H9 (cell line): ENCODE results near the gene SLC25A22. TPM values are rescaled to one million over a fixed set of nuclear protein-coding genes. Genes with fewer than 3 reads are reported as not detected.
A peak's percentile ranks its signal among the peaks of the same experiment; 100 is the strongest.

Source experiments
- DNase-seq: peaks from one replicate; pipeline ENCODE4 v3.0.0-alpha.2; 2017
- H2AFZ ChIP-seq: one replicate; pipeline ENCODE4 v1.6.1; 2013; ENCODE audit warnings: mild to moderate bottlenecking, low read length, control low read depth, moderate library complexity
- H2AK5ac ChIP-seq: 2 replicates; pipeline ENCODE4 v1.6.1; 2013; ENCODE audit warnings: low read length, control low read depth, mixed read lengths; ENCODE audit not compliant: insufficient read length
- H2BK120ac ChIP-seq: one replicate; pipeline ENCODE4 v1.6.1; 2013; ENCODE audit warnings: low read depth, mild to moderate bottlenecking, low read length, control low read depth, inconsistent platforms; ENCODE audit not compliant: poor library complexity, severe bottlenecking
- H2BK12ac ChIP-seq: 2 replicates; pipeline ENCODE4 v1.6.1; 2013; ENCODE audit warnings: low read length, control low read depth, mixed read lengths, low read depth; ENCODE audit not compliant: insufficient read length
- H2BK15ac ChIP-seq: 2 replicates; pipeline ENCODE4 v1.6.1; 2013; ENCODE audit warnings: low read depth, low read length, control low read depth
- H2BK20ac ChIP-seq: one replicate; pipeline ENCODE4 v1.6.1; 2013; ENCODE audit warnings: low read depth, mild to moderate bottlenecking, low read length, control low read depth, inconsistent platforms; ENCODE audit not compliant: poor library complexity, severe bottlenecking
- H2BK5ac ChIP-seq: 2 replicates; pipeline ENCODE4 v1.6.1; 2013; ENCODE audit warnings: low read length, control low read depth, mixed read lengths; ENCODE audit not compliant: insufficient read length
- H3K14ac ChIP-seq: 2 replicates; pipeline ENCODE4 v1.6.1; 2013; ENCODE audit warnings: low read length, control low read depth; ENCODE audit not compliant: insufficient read depth
- H3K18ac ChIP-seq: 2 replicates; pipeline ENCODE4 v1.6.1; 2013; ENCODE audit warnings: low read depth, mild to moderate bottlenecking, mixed read lengths, low read length, control low read depth; ENCODE audit not compliant: insufficient read length
- H3K23ac ChIP-seq: 2 replicates; pipeline ENCODE4 v1.6.1; 2013; ENCODE audit warnings: low read length, control low read depth, mixed read lengths, low read depth; ENCODE audit not compliant: insufficient read length
- H3K23me2 ChIP-seq: 2 replicates; pipeline ENCODE4 v1.6.1; 2013; ENCODE audit warnings: low read depth, mild to moderate bottlenecking, mixed read lengths, low read length, control low read depth; ENCODE audit not compliant: insufficient read length, poor library complexity, severe bottlenecking
- H3K27ac ChIP-seq: 2 replicates; pipeline ENCODE4 v1.5.1; 2013; ENCODE audit warnings: low read length, control low read depth, mixed read lengths, low read depth; ENCODE audit not compliant: insufficient read length
- H3K27me3 ChIP-seq: 2 replicates; pipeline ENCODE4 v1.6.1; 2013; ENCODE audit warnings: low read length, control low read depth, inconsistent platforms; ENCODE audit not compliant: insufficient read depth
- H3K4ac ChIP-seq: 2 replicates; pipeline ENCODE4 v1.6.1; 2013; ENCODE audit warnings: low read depth, mild to moderate bottlenecking, control low read depth, inconsistent platforms, low read length, moderate library complexity
- H3K4me1 ChIP-seq: 2 replicates; pipeline ENCODE4 v1.6.1; 2013; ENCODE audit warnings: low read length, control low read depth, inconsistent platforms; ENCODE audit not compliant: insufficient read depth
- H3K4me2 ChIP-seq: 2 replicates; pipeline ENCODE4 v1.6.1; 2013; ENCODE audit warnings: low read length, control low read depth, mixed read lengths; ENCODE audit not compliant: insufficient read length, insufficient read depth
- H3K56ac ChIP-seq: 2 replicates; pipeline ENCODE4 v1.6.1; 2013; ENCODE audit warnings: low read depth, mild to moderate bottlenecking, mixed read lengths, low read length, control low read depth; ENCODE audit not compliant: insufficient read length
- H3K79me1 ChIP-seq: 2 replicates; pipeline ENCODE4 v1.6.1; 2013; ENCODE audit warnings: low read depth, mild to moderate bottlenecking, moderate library complexity, low read length, control low read depth, inconsistent platforms; ENCODE audit not compliant: insufficient read depth, poor library complexity, severe bottlenecking
- H3K79me2 ChIP-seq: 2 replicates; pipeline ENCODE4 v1.6.1; 2013; ENCODE audit warnings: low read length, control low read depth, inconsistent platforms; ENCODE audit not compliant: insufficient read depth
- H3K9ac ChIP-seq: 2 replicates; pipeline ENCODE4 v1.6.1; 2013; ENCODE audit warnings: low read length, control low read depth, mixed read lengths; ENCODE audit not compliant: insufficient read length; ENCODE audit errors: extremely low read depth
- H3K9me3 ChIP-seq: one replicate; pipeline ENCODE4 v1.6.1; 2013; ENCODE audit warnings: low read depth, low read length, inconsistent platforms; ENCODE audit not compliant: control insufficient read depth
- H3T11ph ChIP-seq: one replicate; pipeline ENCODE4 v1.6.1; 2013; ENCODE audit warnings: mild to moderate bottlenecking, low read length, control low read depth, inconsistent platforms
- H4K20me1 ChIP-seq: one replicate; pipeline ENCODE4 v1.6.1; 2013; ENCODE audit not compliant: control insufficient read depth, insufficient read length, insufficient read depth
- H4K5ac ChIP-seq: 2 replicates; pipeline ENCODE4 v1.6.1; 2013; ENCODE audit warnings: low read depth, mild to moderate bottlenecking, mixed read lengths, low read length, control low read depth; ENCODE audit not compliant: insufficient read length
- H4K8ac ChIP-seq: replicated peaks from 2 replicates; pipeline ENCODE4 v1.6.1; 2013; ENCODE audit warnings: low read length, control low read depth, mixed read lengths, low read depth; ENCODE audit not compliant: insufficient read length
- H4K91ac ChIP-seq: 2 replicates; pipeline ENCODE4 v1.6.1; 2013; ENCODE audit warnings: low read depth, mild to moderate bottlenecking, moderate library complexity, mixed read lengths, low read length, control low read depth; ENCODE audit not compliant: insufficient read length
- H3K27ac Mint-ChIP-seq, 3 experiments: 2 replicates in 2 of 3; 3 replicates in 1 of 3; pipeline ENCODE4 v1.8.0; 2020 to 2021; ENCODE audit warnings: mixed read lengths in 3 of 3, mild to moderate bottlenecking in 1 of 3, moderate library complexity in 1 of 3
- H3K27me3 Mint-ChIP-seq: 2 replicates; pipeline ENCODE4 v1.8.0; 2021; ENCODE audit warnings: low read depth, mild to moderate bottlenecking, moderate library complexity, mixed read lengths
- H3K36me3 Mint-ChIP-seq, 3 experiments: 2 replicates in 2 of 3; 3 replicates in 1 of 3; pipeline ENCODE4 v1.8.0; 2020 to 2021; ENCODE audit warnings: low read depth in 3 of 3, mixed read lengths in 3 of 3; ENCODE audit not compliant: insufficient read depth in 1 of 3
- H3K4me1 Mint-ChIP-seq, 2 experiments: 2 replicates each; pipeline ENCODE4 v1.8.0; 2020; ENCODE audit warnings: mixed read lengths in 2 of 2
- H3K4me3 Mint-ChIP-seq, 2 experiments: 2 replicates in 1 of 2; 3 replicates in 1 of 2; pipeline ENCODE4 v1.8.0; 2020 to 2021; ENCODE audit warnings: mild to moderate bottlenecking in 2 of 2, mixed read lengths in 2 of 2, moderate library complexity in 1 of 2
- H3K9me3 Mint-ChIP-seq, 2 experiments: 2 replicates in 1 of 2; 3 replicates in 1 of 2; pipeline ENCODE4 v1.8.0; 2020; ENCODE audit warnings: mild to moderate bottlenecking in 2 of 2, mixed read lengths in 2 of 2, moderate library complexity in 1 of 2
- CTCF ChIP-seq: fragments of 200-600 bp; sonication (generic); conservative IDR thresholded peaks from 3 replicates; pipeline ENCODE4 v1.8.0; 2021; ENCODE audit warnings: antibody characterized with exemption, mild to moderate bottlenecking
- WGBS: extraction: QIAGEN DNeasy Blood & Tissue Kit; methylation state at CpG from one replicate; pipeline ENCODE4 v1.1.7; 2013; ENCODE audit warnings: missing lambda C conversion rate, low lambda C conversion rate, mixed read lengths; ENCODE audit not compliant: insufficient read length; ENCODE audit errors: extremely low coverage; 5-methylcytosine and 5-hydroxymethylcytosine counted together
- total RNA-seq: library from RNA; stranded (reverse); gene quantifications from 2 replicates; pipeline ENCODE4 v1.2.1, GENCODE V29; 2021

Gene SLC25A22
- total RNA-seq, 1 experiment from 2014 or later: 51.9 TPM

- H2BK20ac ChIP-seq: no peak overlapping the region
- peak overlapping the region; percentile 36 for H3K9ac ChIP-seq
- Mint-ChIP-seq H3K36me3 (peaks cover 0 to 15% (median 11%) of the 10 kb centered on the region in 3 experiments; a peak in 4 of 7 replicates), H3K4me3 (peak overlapping the region; percentile 75 to 87), H3K27ac (peak overlapping the region in 1 of 3 experiments; percentile 89; a peak in 2 of 7 replicates), H3K4me1 (peaks cover 8 to 18% of the 10 kb centered on the region in 2 experiments), H3K9me3 (no peaks in the 10 kb centered on the region), H3K27me3 (no peaks in the 10 kb centered on the region)
- peak overlapping the region; percentile 37; the same call in 1 of the 2 replicates for H3K14ac ChIP-seq
- H3K27ac ChIP-seq: no peak overlapping the region
- no peak overlapping the region for H2BK5ac ChIP-seq
- H2BK15ac ChIP-seq: no peak overlapping the region
- H3K56ac ChIP-seq: no peak overlapping the region
- no peak overlapping the region for H3K23ac ChIP-seq
- no peak overlapping the region for H2AK5ac ChIP-seq
- no peak overlapping the region for H4K5ac ChIP-seq
- no peaks in the 10 kb centered on the region; the same call in 1 of the 2 replicates for H3K4me1 ChIP-seq
- no peaks in the 10 kb centered on the region for H3K27me3 ChIP-seq
- TF ChIP-seq CTCF: no peak
- H3T11ph ChIP-seq: no peak overlapping the region
- peak; percentile 81 for DNase-seq
- no CpG with 5 or more reads among the region's 57 CpGs for WGBS
- no peak overlapping the region for H2AFZ ChIP-seq
- H2BK12ac ChIP-seq: no peak overlapping the region
- no peak overlapping the region for H4K91ac ChIP-seq
- no peak overlapping the region for H4K8ac ChIP-seq
- H3K18ac ChIP-seq: peak overlapping the region; percentile 28
- no peak overlapping the region for H3K4ac ChIP-seq
- peak overlapping the region; percentile 72 for H3K4me2 ChIP-seq
- H3K79me1 ChIP-seq: no peaks in the 10 kb centered on the region
- peaks cover 2% of the 10 kb centered on the region for H4K20me1 ChIP-seq
- no peaks in the 10 kb centered on the region for H3K9me3 ChIP-seq
- no peaks in the 10 kb centered on the region for H3K79me2 ChIP-seq
- no peak overlapping the region for H2BK120ac ChIP-seq
- peaks cover 9% of the 10 kb centered on the region for H3K23me2 ChIP-seq
These were observed 587 bp downstream of the SLC25A22 start for GRCh38 chr11:797296-798092.
